Activated naive CD4-positive, alpha-beta T cell treated with anti-CD3 and anti-CD28 coated beads, Interleukin-2, amount 50 U/mL, for 72 hours (primary cell): ENCODE results near the gene PRTN3. TPM values are rescaled to one million over a fixed set of nuclear protein-coding genes. Genes with fewer than 3 reads are reported as not detected.
A peak's percentile ranks its signal among the peaks of the same experiment; 100 is the strongest.

Experiments
- ATAC-seq, 2 donors: fragments of 150-1000 bp; cut with Tn5 transposase; 2 replicates each; pipeline ENCODE4 v1.10.0; 2021; ENCODE audit warnings: mild to moderate bottlenecking in 2 of 2, moderate library complexity in 2 of 2
- DNase-seq, 2 donors: peaks; one replicate each; pipeline ENCODE4 v3.0.0; 2021 to 2022; ENCODE audit warnings: low spot score in 2 of 2
- H3K27ac Mint-ChIP-seq, 2 donors: one replicate each; pipeline ENCODE4 v1.8.0; 2022; ENCODE audit warnings: mild to moderate bottlenecking in 2 of 2, mixed read lengths in 2 of 2
- H3K36me3 Mint-ChIP-seq, 2 donors: one replicate each; pipeline ENCODE4 v1.8.0; 2022; ENCODE audit warnings: mixed read lengths in 2 of 2
- H3K9me3 Mint-ChIP-seq, 2 donors: one replicate each; pipeline ENCODE4 v1.8.0; 2022; ENCODE audit warnings: mixed read lengths in 2 of 2
- total RNA-seq, 2 donors: library from RNA; stranded (reverse); gene quantifications; one replicate each; pipeline ENCODE4 v1.2.3, GENCODE V29; 2022

Gene PRTN3, protein sequence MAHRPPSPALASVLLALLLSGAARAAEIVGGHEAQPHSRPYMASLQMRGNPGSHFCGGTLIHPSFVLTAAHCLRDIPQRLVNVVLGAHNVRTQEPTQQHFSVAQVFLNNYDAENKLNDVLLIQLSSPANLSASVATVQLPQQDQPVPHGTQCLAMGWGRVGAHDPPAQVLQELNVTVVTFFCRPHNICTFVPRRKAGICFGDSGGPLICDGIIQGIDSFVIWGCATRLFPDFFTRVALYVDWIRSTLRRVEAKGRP
- total RNA-seq, result not detected

DNA sequence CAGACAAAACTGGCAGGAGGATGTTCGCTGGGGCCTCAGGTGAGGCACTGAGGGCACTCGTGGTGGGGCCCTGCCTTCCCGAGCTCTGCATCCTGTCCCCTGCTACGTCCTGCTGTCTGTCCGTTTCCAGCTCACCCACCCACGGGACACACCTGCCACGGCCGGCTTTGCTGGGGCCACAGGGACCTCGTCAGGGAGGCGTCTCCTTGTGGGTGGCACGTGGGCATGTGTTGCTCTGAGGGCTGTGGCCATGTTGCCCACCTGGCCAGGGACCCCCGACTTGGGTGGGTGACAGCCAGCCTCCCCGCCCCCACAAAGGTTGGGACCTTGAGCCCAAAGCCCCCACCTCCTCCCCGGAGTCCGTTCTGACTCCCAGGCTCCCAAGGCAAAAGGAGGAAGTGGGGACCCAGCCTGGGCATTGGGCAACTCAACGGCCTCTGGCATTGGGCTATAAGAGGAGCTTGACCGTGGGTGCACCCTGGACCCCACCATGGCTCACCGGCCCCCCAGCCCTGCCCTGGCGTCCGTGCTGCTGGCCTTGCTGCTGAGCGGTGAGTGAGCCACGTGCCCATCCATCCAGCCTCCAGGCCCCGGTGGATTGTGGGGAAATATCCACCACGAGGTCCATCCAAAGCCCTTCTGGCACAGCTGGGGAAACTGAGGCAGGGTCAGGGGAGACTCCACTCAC, at the start of gene PRTN3:
Gene PRTN3, plus strand, starts transcription at position 481 of the 688 bp plus-strand sequence. Its CDS starts 10 bp downstream, at position 491.
- Mint-ChIP-seq H3K36me3 (no peaks in the 10 kb centered on the region), H3K27ac (no peak within 1 kb of the TSS), H3K9me3 (no peaks in the 10 kb centered on the region)
- DNase-seq, result no peak
- ATAC-seq, result no peak

DNA sequence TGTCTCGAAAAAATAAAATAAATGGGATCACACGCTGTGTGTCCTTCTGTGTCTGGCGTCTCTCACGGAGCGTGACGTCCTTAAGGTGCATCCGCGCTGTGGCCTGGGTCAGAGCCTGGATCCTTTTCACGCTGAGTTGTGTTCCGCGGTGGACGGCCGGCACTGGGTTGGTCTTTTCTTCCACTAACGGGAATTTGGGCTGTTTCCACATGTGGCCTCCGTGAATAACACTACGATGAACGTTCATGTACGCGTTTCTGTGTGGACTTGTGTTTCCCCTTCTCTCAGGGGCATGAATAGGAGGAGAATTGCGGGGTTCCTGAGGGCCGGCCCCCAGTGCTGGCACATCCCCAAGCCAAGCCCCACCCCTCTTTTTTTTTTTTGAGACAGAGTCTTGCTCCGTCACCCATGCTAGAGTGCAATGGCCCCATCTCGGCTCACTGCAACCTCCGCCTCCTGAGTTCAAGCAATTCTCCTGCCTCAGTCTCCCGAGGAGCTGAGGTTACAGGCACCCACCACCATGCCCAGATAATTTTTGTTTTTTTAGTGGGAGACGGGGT, 49.7 kb upstream of the PRTN3 start:
- ATAC-seq (no peak), DNase-seq (no peak)
- Mint-ChIP-seq H3K36me3 (no peaks in the 10 kb centered on the region), H3K27ac (no peak overlapping the region), H3K9me3 (no peaks in the 10 kb centered on the region)

DNA sequence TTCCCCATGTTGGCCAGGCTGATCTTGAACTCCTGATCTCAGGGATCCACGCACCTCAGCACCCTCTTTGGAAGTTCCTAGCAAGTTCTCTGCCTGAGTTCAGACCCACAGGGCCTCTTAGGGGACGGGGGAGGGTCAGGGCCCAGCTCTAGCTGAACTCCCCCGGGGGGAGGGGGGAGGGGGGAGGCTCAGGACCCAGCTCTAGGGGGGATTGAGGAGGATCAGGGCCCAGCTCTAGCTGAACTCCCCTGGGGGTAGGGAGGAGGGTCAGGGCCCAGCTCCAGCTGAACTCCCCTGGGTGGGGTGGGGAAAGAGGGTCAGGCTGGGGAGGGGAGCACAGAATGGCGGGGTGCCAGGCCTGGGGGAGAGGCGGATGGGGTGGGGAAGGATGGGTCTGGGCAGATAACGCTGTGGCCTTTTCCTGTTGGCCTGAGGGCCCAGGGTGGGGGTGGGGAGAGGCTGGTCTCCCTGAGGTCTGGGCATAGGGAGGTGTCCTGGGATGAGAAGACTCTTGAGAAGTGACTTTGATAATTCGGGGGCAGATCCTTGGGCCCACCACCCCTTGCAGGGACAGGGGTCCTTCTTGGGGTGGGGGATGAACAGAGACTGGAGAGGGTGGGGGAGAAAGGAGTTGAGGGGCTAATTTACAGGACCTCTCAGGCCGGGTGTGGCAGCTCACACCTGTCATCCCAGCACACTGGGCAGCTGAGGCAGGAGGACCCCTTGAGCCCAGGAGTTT, 49.1 kb upstream of the PRTN3 start:
- H3K36me3 Mint-ChIP-seq, result peaks cover 0 to 3% of the 10 kb centered on the region in 2 donors
- H3K9me3 Mint-ChIP-seq, result no peaks in the 10 kb centered on the region
- H3K27ac Mint-ChIP-seq, result no peak overlapping the region
- no peak for DNase-seq
- ATAC-seq, result no peak

GRCh38 chr19:792306-792885, 48.4 kb upstream of the PRTN3 start:
- ATAC-seq (no peak), DNase-seq (no peak)
- peaks cover 0 to 5% of the 10 kb centered on the region in 2 donors for H3K36me3 Mint-ChIP-seq
- no peaks in the 10 kb centered on the region for H3K9me3 Mint-ChIP-seq
- no peak overlapping the region for H3K27ac Mint-ChIP-seq

- Mint-ChIP-seq H3K27ac (peak overlapping the region in 1 of 2 donors; percentile 72), H3K9me3 (no peaks in the 10 kb centered on the region), H3K36me3 (peaks cover 6% of the 10 kb centered on the region in 2 donors)
- DNase-seq, result no peak
- no peak for ATAC-seq
These were observed 47.0 kb upstream of the PRTN3 start for GRCh38 chr19:793806-794205.

DNA sequence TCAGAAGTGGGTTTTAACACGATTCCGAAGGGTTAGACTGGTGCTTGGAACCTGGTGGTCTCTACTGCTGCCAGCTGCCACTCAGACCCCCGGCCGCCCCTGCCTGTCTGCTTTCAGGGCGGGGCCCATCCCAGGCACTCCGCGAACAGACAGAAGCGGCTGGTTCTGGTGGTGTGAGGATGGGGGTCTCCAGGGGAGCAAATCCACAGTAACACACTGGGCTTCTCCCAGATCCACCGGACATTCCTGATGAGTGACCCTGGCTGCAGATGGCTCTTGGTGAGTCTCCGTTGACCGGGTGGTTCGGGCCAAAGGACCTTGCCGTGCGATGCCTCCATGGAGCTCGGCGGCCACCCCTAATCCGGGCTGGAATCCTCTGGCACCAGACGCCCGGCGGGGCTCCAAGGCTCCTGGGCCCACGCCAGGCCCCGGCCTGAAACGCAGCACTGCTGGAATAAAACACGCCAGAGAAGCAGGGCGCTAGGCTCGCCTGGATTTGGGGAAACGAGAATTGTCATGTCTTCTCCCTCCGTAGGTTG, 45.7 kb upstream of the PRTN3 start:
- H3K9me3 Mint-ChIP-seq, result no peaks in the 10 kb centered on the region
- ATAC-seq, result no peak
- H3K27ac Mint-ChIP-seq, result peak overlapping the region in 1 of 2 donors; percentile 44
- H3K36me3 Mint-ChIP-seq, result peaks cover 19 to 20% of the 10 kb centered on the region in 2 donors
- DNase-seq, result no peak

- DNase-seq (no peak), ATAC-seq (no peak)
- Mint-ChIP-seq H3K27ac (peak overlapping the region in 1 of 2 donors; percentile 92), H3K36me3 (peaks cover 26 to 27% of the 10 kb centered on the region in 2 donors), H3K9me3 (no peaks in the 10 kb centered on the region)
These were observed 44.9 kb upstream of the PRTN3 start for GRCh38 chr19:795691-796581.

- peak; percentile 84 to 85 for ATAC-seq
- peak; percentile 97 to 100 for DNase-seq
- Mint-ChIP-seq H3K27ac (peak within 1 kb of the TSS; percentile 92 to 97), H3K36me3 (peaks cover 26 to 27% of the 10 kb centered on the region in 2 donors), H3K9me3 (no peaks in the 10 kb centered on the region)
These were observed 43.9 kb upstream of the PRTN3 start, which contains the start of gene PTBP1 for GRCh38 chr19:796692-797527. Gene PTBP1 (plus strand): TSS chr19:797452. CDS start chr19:797498, 46 bp downstream.

DNA sequence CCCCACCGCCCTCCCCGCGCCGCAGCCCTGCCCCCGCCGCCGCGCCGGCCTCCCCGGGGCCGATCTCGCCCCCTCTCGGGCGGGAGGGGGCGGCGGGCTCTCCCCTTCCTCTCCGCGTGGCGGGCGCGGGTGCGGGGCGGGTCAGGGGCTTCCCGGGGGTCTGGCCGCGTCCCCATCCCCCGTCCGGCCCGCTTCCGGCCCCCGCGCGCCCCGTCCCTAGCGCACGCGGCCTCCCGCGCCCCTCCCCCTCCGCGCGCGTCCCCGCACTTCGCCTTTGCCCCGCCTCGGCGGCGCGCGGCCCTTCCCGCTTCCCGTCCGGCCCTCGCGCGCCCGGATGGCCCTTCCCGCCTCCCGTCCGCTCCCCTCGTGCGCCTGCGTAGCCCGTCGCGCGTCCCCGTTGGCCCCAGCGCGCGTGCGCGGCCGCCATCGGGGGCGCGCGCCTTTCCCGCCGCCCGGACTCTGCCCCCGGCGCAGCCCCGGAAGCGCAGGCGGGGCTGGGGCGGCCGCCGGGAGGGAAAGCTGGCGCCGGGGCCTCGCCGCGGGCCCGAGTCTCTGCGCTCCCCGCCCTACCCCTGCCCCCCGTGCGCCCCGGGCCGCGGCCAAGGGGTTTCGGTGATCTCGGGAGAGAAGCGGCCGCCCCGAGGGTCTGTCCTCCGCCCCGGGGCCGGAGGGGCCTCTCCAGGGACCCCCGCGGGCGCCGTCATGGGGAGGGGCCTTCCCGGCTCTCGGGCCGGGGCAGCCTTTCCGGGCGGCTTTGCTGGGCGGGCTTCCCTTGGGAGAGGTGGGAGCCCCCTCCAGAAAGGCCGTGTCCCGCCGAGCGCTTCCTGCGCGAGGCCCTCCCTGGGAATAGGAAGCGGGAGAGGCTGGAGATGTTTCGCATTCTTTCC, 43.0 kb upstream of the PRTN3 start:
- Mint-ChIP-seq H3K27ac (peak overlapping the region; percentile 92 to 97), H3K36me3 (peaks cover 31% of the 10 kb centered on the region in 2 donors), H3K9me3 (no peaks in the 10 kb centered on the region)
- ATAC-seq (peak; percentile 37 to 43), DNase-seq (peak; percentile 93 to 94)

- H3K36me3 Mint-ChIP-seq, result peaks cover 36 to 37% of the 10 kb centered on the region in 2 donors
- peak in 1 of 2 donors; percentile 38 for DNase-seq
- no peaks in the 10 kb centered on the region for H3K9me3 Mint-ChIP-seq
- peak overlapping the region; percentile 92 to 97 for H3K27ac Mint-ChIP-seq
- ATAC-seq, result no peak
These were observed 42.3 kb upstream of the PRTN3 start for GRCh38 chr19:798415-799075.

- Mint-ChIP-seq H3K36me3 (peaks cover 36 to 40% of the 10 kb centered on the region in 2 donors), H3K27ac (peak overlapping the region; percentile 92 to 97), H3K9me3 (no peaks in the 10 kb centered on the region)
- DNase-seq (peak in 1 of 2 donors; percentile 36), ATAC-seq (no peak)
These were observed 41.5 kb upstream of the PRTN3 start for GRCh38 chr19:799076-799881.

- Mint-ChIP-seq H3K9me3 (no peaks in the 10 kb centered on the region), H3K36me3 (peaks cover 40 to 42% of the 10 kb centered on the region in 2 donors), H3K27ac (peak overlapping the region; percentile 92 to 97)
- DNase-seq (no peak), ATAC-seq (no peak)
These were observed 40.3 kb upstream of the PRTN3 start for GRCh38 chr19:800360-801029.
